HCT116 (cell line): ENCODE measurements around the gene POLR3C. TPM values are rescaled to one million over a fixed set of nuclear protein-coding genes. Genes with fewer than 3 reads are reported as not detected.

Experiments
- ATAC-seq: fragments of 200-7000 bp; cut with Tn5 transposase; 2 replicates; pipeline ENCODE4 v1.9.1; 2020; ENCODE audit warnings: mild to moderate bottlenecking, moderate library complexity
- BruUV-seq: library from RNA; stranded (reverse); fragments of 400-500 nt; replicated peaks from 2 replicates; lab custom pipeline; 2021; lab: Mats Ljungman, UMichigan
- CTCF ChIA-PET: fragments of 300-600 bp; sonication (Branson Sonifier 250); formaldehyde crosslinking; loops from one replicate; lab custom pipeline; 2021; ENCODE audit warnings: antibody characterized with exemption; lab: Charles Lee
- POLR2A ChIA-PET: fragments of 300-600, 350-600 bp; sonication (Branson Sonifier 250); formaldehyde crosslinking; loops from one replicate; lab custom pipeline; 2021; ENCODE audit warnings: antibody characterized with exemption; lab: Charles Lee
- RAD21 ChIA-PET, 2 experiments: fragments of 300-600 bp; sonication (Branson Sonifier 250); formaldehyde crosslinking; loops; one replicate each; lab custom pipeline; 2023; ENCODE audit warnings: low total read pairs in 2 of 2; ENCODE audit not compliant: uncharacterized antibody in 2 of 2, unreplicated experiment in 2 of 2, low non-redundant PET in 1 of 2; lab: Charles Lee
- DNase-seq: peaks from one replicate; pipeline ENCODE4 v3.0.0-alpha.2; 2010; ENCODE audit warnings: low read depth, low spot score
- H2AFZ ChIP-seq: fragments of 200-600 bp; shearing (Covaris generic), sonication (generic); 2 replicates; pipeline ENCODE4 v1.6.1; 2017; ENCODE audit warnings: low read depth, mixed run types, mixed read lengths, antibody characterized with exemption, low read length; ENCODE audit not compliant: poor library complexity, severe bottlenecking
- H3K27ac ChIP-seq: 2 replicates; pipeline ENCODE4 v1.5.1; 2012; ENCODE audit warnings: low read depth, low read length
- H3K27me3 ChIP-seq: fragments of 200-600 bp; sonication (generic); 2 replicates; pipeline ENCODE4 v1.6.1; 2016; ENCODE audit warnings: mixed run types, low read length, mixed read lengths; ENCODE audit not compliant: insufficient read depth
- H3K36me3 ChIP-seq, 2 experiments: fragments of 200-500 bp in 1 of 2; fragments of 200-600 bp in 1 of 2; sonication (Bioruptor generic) in 1 of 2; sonication (generic) in 1 of 2; 2 replicates each; pipeline versions ENCODE4 v1.5.1 to v1.6.1; 2014 to 2016; ENCODE audit warnings: low read length in 2 of 2, inconsistent platforms in 1 of 2, mixed read lengths in 1 of 2, mixed run types in 1 of 2; ENCODE audit not compliant: insufficient read depth in 2 of 2, control insufficient read depth in 1 of 2
- H3K4me1 ChIP-seq, 2 experiments: fragments of 200-600 bp in 1 of 2; sonication (generic) in 1 of 2; 2 replicates each; pipeline versions ENCODE4 v1.5.1 to v1.6.1; 2012 to 2017; ENCODE audit warnings: low read length in 2 of 2, inconsistent platforms in 1 of 2, mild to moderate bottlenecking in 1 of 2, mixed read lengths in 1 of 2, mixed run types in 1 of 2, moderate library complexity in 1 of 2; ENCODE audit not compliant: insufficient read depth in 2 of 2, control insufficient read depth in 1 of 2
- H3K4me2 ChIP-seq: fragments of 200-600 bp; sonication (generic); 2 replicates; pipeline ENCODE4 v1.6.1; 2017; ENCODE audit warnings: mixed run types, low read length, mixed read lengths
- H3K4me3 ChIP-seq, 2 experiments: fragments of 200-600 bp in 1 of 2; sonication (generic) in 1 of 2; replicated peaks in 1 of 2; 2 replicates each; pipeline ENCODE4 v1.5.1; 2011 to 2016; ENCODE audit warnings: low read length in 2 of 2, control low read depth in 1 of 2, low read depth in 1 of 2, mild to moderate bottlenecking in 1 of 2, mixed read lengths in 1 of 2, mixed run types in 1 of 2
- H3K79me2 ChIP-seq: fragments of 200-600 bp; sonication (generic); 2 replicates; pipeline ENCODE4 v1.6.1; 2017; ENCODE audit warnings: mild to moderate bottlenecking, mixed run types, low read length, moderate library complexity, mixed read lengths; ENCODE audit not compliant: insufficient read depth
- H3K9ac ChIP-seq: fragments of 200-600 bp; sonication (generic); 2 replicates; pipeline ENCODE4 v1.6.1; 2016; ENCODE audit warnings: low read length, mixed read lengths
- H3K9me2 ChIP-seq: fragments of 200-600 bp; sonication (generic), shearing (Covaris generic); 2 replicates; pipeline ENCODE4 v1.6.1; 2017; ENCODE audit warnings: mixed run types, mild to moderate bottlenecking, moderate library complexity; ENCODE audit not compliant: insufficient read depth
- H3K9me3 ChIP-seq, 2 experiments: fragments of 200-500 bp in 1 of 2; fragments of 200-600 bp in 1 of 2; sonication (Bioruptor generic) in 1 of 2; sonication (generic) in 1 of 2; 2 replicates each; pipeline ENCODE4 v1.6.1; 2014 to 2017; ENCODE audit warnings: low read length in 2 of 2, mixed read lengths in 2 of 2, inconsistent platforms in 1 of 2, low read depth in 1 of 2, mild to moderate bottlenecking in 1 of 2, mixed run types in 1 of 2, moderate library complexity in 1 of 2; ENCODE audit not compliant: control insufficient read depth in 1 of 2, insufficient read depth in 1 of 2
- H4K20me1 ChIP-seq: fragments of 200-600 bp; sonication (generic), shearing (Covaris generic); 2 replicates; pipeline ENCODE4 v1.6.1; 2017; ENCODE audit warnings: mixed run types, mild to moderate bottlenecking, moderate library complexity; ENCODE audit not compliant: insufficient read depth
- CBX3 ChIP-seq: IDR thresholded peaks from 2 replicates; pipeline ENCODE4 v1.6.1; 2012; ENCODE audit warnings: low read depth
- CEBPB ChIP-seq: IDR thresholded peaks from 2 replicates; pipeline ENCODE4 v1.6.1; 2012; ENCODE audit warnings: low read depth
- CTCF ChIP-seq, 3 experiments: fragments of 200-600 bp in 1 of 3; sonication (generic) in 1 of 3; IDR thresholded peaks in 2 of 3; conservative IDR thresholded peaks in 1 of 3; 2 replicates each; pipeline ENCODE4 v1.5.1; 2012 to 2017; ENCODE audit warnings: low read depth in 2 of 3, low read length in 2 of 3, antibody characterized with exemption in 1 of 3, borderline replicate concordance in 1 of 3, control low read depth in 1 of 3, mild to moderate bottlenecking in 1 of 3, mixed read lengths in 1 of 3, mixed run types in 1 of 3, moderate library complexity in 1 of 3; ENCODE audit not compliant: insufficient read depth in 1 of 3
- EGR1 ChIP-seq: IDR thresholded peaks from 2 replicates; pipeline ENCODE4 v1.6.1; 2012; ENCODE audit warnings: low read depth
- ELF1 ChIP-seq: IDR thresholded peaks from 2 replicates; pipeline ENCODE4 v1.6.1; 2012; ENCODE audit warnings: low read depth, borderline replicate concordance
- EZH2 ChIP-seq: fragments of 200-600 bp; sonication (generic); IDR thresholded peaks from 2 replicates; pipeline ENCODE4 v1.6.1; 2017; ENCODE audit warnings: antibody characterized with exemption, mixed run types
- EZH2phosphoT487 ChIP-seq: fragments of 200-600 bp; IDR thresholded peaks from 2 replicates; pipeline ENCODE4 v1.6.1; 2018; ENCODE audit warnings: antibody characterized with exemption, borderline replicate concordance
- FOSL1 ChIP-seq: IDR thresholded peaks from 2 replicates; pipeline ENCODE4 v1.6.1; 2012; ENCODE audit warnings: low read depth
- POLR2AphosphoS5 ChIP-seq: IDR thresholded peaks from 2 replicates; pipeline ENCODE4 v1.6.1; 2011; ENCODE audit warnings: mild to moderate bottlenecking, low read depth, low read length, moderate library complexity
- RAD21 ChIP-seq: IDR thresholded peaks from 2 replicates; pipeline ENCODE4 v1.6.1; 2012; ENCODE audit warnings: low read depth, mild to moderate bottlenecking
- SIN3A ChIP-seq: IDR thresholded peaks from 2 replicates; pipeline ENCODE4 v1.6.1; 2012; ENCODE audit warnings: low read depth
- SRF ChIP-seq: IDR thresholded peaks from 2 replicates; pipeline ENCODE4 v1.6.1; 2012; ENCODE audit warnings: low read depth
- TCF7L2 ChIP-seq: IDR thresholded peaks from 2 replicates; pipeline ENCODE4 v1.7.0; 2011; ENCODE audit warnings: borderline replicate concordance, inconsistent platforms; ENCODE audit not compliant: insufficient read depth, insufficient read length; ENCODE audit errors: extremely low read depth
- YY1 ChIP-seq: IDR thresholded peaks from 2 replicates; pipeline ENCODE4 v1.6.1; 2011; ENCODE audit warnings: low read length, low read depth, moderate library complexity, mild to moderate bottlenecking; ENCODE audit not compliant: insufficient replicate concordance; ENCODE audit errors: extremely low read depth
- ZFX ChIP-seq: fragments of 450-650 bp; IDR thresholded peaks from 2 replicates; pipeline ENCODE4 v1.6.1; 2017
- intact Hi-C: fragments of 100-400 bp; cut with micrococcal nuclease; formaldehyde crosslinking; loops from 2 replicates; pipeline ENCODE4 v1.10.0; 2022
- total RNA-seq: library from RNA; stranded (reverse); gene quantifications from one replicate; pipeline ENCODE4 v1.2.1, GENCODE V29; 2021; ENCODE audit not compliant: unreplicated experiment
- TF ChIP-seq, protein P1 (sequence below): IDR thresholded peaks from 2 replicates; pipeline ENCODE4 v1.6.1; 2011; ENCODE audit warnings: mild to moderate bottlenecking, low read length, moderate library complexity; ENCODE audit not compliant: insufficient replicate concordance; ENCODE audit errors: extremely low read depth
- TF ChIP-seq, protein P2 (sequence below): IDR thresholded peaks from 2 replicates; pipeline ENCODE4 v1.6.1; 2012; ENCODE audit warnings: low read depth

POLR3C gene
- total RNA-seq, 1 experiment from 2014 or later, result 25.4 TPM

DNA sequence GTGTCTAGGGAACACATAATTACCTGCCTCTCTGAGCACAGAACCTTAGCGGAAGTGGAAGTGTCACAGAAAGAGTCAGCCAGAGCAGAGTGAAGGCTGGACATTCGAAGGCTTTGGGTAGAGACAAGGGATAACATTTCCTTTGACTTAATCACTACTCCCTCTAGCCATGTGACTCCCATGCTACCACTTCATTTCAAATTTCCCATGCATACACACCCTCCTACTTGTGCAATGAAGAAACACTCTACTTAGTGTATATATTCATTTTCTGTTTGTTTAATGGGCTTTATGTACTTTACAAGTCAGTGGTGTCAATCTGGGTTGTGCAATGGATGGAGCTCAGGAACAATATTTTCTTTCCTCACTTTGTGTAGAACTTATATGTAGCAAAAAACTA is 54.7 kb downstream of the POLR3C start (continued):
- no peak for TF ChIP-seq TCF7L2

DNA sequence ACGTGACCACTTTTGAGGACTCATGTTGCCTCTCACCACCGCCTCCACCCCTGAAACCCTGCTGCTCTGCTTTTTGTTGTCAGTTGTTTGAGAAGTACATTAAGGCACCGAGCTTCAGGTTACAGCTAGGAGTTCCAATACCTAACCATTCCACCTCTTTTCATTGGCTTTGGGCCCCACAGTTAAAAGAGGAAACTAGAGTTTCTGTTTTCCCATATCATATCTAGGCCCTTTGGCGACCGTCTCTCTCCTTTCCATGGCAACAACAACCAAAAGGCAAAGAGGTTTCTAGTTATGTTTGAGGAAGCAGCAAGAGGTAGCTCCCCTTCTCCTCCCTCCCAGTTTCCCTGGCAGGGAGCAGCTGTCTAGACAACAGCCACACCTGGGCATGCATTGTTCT is 55.8 kb downstream of the POLR3C start:
- H3K9me2 ChIP-seq, result no peaks in the 10 kb centered on the region
- H3K9ac ChIP-seq, result no peak overlapping the region
- no peak overlapping the region for H3K4me3 ChIP-seq
- DNase-seq, result no peak
- CTCF ChIA-PET, result interaction anchor here (3.3 kb wide), 1 partner anchor 13 kb away, joined by 19 read pairs; no protein-coding TSS in a partner anchor
- no peak overlapping the region for H3K4me2 ChIP-seq
- no peaks in the 10 kb centered on the region for H4K20me1 ChIP-seq
- BruUV-seq, result no TSS peak
- H3K79me2 ChIP-seq, result no peaks in the 10 kb centered on the region
- no peaks in the 10 kb centered on the region for H3K9me3 ChIP-seq
- H3K27ac ChIP-seq, result no peak overlapping the region
- ATAC-seq, result no peak
- peaks cover 0 to 14% of the 10 kb centered on the region in 2 experiments; a peak in 3 of 4 replicates for H3K4me1 ChIP-seq
- H2AFZ ChIP-seq, result no peak overlapping the region
- RAD21 ChIA-PET, result no interaction called here
- intact Hi-C loops, result no loop called here
- H3K36me3 ChIP-seq, result no peaks in the 10 kb centered on the region
- POLR2A ChIA-PET, result no interaction called here
- no peak for TF ChIP-seq FOSL1
- no peak for TF ChIP-seq CTCF (IDR thresholded peaks at IDR 0.05 in 2 of 3, conservative IDR thresholded peaks at IDR 0.05 in 1 of 3; ENCODE audit: borderline replicate concordance in 1 of 3, insufficient read depth in 1 of 3, low read depth in 2 of 3, low read length in 2 of 3)
- no peak for TF ChIP-seq EZH2
- no peak for TF ChIP-seq EGR1
- TF ChIP-seq EZH2phosphoT487, result no peak
- no peak for TF ChIP-seq ELF1
- TF ChIP-seq POLR2AphosphoS5, result no peak
- TF ChIP-seq, protein P1, sequence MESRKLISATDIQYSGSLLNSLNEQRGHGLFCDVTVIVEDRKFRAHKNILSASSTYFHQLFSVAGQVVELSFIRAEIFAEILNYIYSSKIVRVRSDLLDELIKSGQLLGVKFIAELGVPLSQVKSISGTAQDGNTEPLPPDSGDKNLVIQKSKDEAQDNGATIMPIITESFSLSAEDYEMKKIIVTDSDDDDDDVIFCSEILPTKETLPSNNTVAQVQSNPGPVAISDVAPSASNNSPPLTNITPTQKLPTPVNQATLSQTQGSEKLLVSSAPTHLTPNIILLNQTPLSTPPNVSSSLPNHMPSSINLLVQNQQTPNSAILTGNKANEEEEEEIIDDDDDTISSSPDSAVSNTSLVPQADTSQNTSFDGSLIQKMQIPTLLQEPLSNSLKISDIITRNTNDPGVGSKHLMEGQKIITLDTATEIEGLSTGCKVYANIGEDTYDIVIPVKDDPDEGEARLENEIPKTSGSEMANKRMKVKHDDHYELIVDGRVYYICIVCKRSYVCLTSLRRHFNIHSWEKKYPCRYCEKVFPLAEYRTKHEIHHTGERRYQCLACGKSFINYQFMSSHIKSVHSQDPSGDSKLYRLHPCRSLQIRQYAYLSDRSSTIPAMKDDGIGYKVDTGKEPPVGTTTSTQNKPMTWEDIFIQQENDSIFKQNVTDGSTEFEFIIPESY, result no peak
- TF ChIP-seq SIN3A, result no peak
- TF ChIP-seq ZFX, result no peak
- no peak for TF ChIP-seq CEBPB
- TF ChIP-seq SRF, result no peak
- no peak for TF ChIP-seq YY1
- TF ChIP-seq RAD21, result no peak
- no peak for TF ChIP-seq CBX3
- TF ChIP-seq, protein P2, sequence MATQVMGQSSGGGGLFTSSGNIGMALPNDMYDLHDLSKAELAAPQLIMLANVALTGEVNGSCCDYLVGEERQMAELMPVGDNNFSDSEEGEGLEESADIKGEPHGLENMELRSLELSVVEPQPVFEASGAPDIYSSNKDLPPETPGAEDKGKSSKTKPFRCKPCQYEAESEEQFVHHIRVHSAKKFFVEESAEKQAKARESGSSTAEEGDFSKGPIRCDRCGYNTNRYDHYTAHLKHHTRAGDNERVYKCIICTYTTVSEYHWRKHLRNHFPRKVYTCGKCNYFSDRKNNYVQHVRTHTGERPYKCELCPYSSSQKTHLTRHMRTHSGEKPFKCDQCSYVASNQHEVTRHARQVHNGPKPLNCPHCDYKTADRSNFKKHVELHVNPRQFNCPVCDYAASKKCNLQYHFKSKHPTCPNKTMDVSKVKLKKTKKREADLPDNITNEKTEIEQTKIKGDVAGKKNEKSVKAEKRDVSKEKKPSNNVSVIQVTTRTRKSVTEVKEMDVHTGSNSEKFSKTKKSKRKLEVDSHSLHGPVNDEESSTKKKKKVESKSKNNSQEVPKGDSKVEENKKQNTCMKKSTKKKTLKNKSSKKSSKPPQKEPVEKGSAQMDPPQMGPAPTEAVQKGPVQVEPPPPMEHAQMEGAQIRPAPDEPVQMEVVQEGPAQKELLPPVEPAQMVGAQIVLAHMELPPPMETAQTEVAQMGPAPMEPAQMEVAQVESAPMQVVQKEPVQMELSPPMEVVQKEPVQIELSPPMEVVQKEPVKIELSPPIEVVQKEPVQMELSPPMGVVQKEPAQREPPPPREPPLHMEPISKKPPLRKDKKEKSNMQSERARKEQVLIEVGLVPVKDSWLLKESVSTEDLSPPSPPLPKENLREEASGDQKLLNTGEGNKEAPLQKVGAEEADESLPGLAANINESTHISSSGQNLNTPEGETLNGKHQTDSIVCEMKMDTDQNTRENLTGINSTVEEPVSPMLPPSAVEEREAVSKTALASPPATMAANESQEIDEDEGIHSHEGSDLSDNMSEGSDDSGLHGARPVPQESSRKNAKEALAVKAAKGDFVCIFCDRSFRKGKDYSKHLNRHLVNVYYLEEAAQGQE, result no peak
- H3K27me3 ChIP-seq, result peaks cover 4% of the 10 kb centered on the region; the same call in 1 of the 2 replicates
